A172 (cell line): ENCODE measurements around the gene BTD. TPM values are rescaled to one million over a fixed set of nuclear protein-coding genes. Genes with fewer than 3 reads are reported as not detected.

Experiments
- DNase-seq: peaks from one replicate; pipeline ENCODE4 v3.0.0-alpha.2; 2015; ENCODE audit warnings: low spot score
- total RNA-seq: library from RNA; depleted of rRNA; stranded (reverse); fragments of >200 nt; shearing (Covaris generic); gene quantifications from 2 replicates; pipeline ENCODE4 v1.2.3, GENCODE V29; 2014; rRNA removed

The BTD gene
- total RNA-seq, 1 experiment from 2014 or later, result 14.6 TPM

DNA sequence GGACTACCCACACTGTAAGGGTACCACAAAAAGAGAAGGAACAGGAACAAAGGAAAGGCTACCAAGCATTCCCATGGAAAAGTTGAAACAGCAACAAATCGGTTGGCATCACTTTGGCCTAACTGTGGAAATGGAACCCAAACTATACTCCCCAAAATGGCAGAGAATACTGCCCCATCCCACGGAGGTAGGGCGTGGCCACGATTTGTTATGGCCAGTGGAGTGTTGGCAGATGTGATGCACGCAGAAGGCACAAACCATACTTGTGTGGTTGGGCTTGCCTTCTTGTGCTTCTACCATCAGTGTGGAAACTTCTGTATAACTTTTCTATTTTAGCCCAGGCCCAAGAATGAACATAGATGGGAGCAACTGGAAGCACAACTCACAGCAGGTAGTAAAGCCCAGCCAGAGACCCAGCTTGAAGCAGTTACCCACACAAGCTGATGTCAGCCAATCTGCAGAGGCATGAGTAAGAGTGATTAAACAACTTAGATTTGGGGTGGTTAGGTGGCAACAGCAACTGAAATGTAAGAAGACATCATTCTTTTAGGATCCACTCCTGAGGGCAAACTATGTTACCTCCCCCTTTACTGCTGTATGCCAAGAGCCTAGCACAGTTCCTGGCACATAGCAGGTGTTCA lies 64.1 kb downstream of the BTD start:
- no peak for DNase-seq

GRCh38 chr3:15666277-15666676 lies 64.7 kb downstream of the BTD start:
- DNase-seq, result no peak

DNA sequence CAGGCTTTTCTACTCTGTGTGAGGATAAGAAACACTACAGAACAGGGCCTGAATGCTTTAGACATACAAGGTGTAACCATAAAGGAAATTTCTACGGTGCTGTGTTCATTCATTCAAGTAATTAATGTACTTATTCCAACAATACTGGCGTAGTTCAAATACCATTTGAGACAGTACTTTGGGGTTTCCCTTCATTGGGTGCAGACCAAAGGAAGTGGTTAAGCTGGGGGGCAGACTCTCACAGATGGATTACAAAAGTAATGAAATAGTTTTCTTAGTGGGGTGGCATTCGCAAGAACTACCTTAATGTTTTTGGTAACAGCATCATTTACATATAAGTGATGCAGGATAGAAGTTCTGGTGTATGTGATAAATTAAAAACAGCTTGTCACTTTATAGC lies 65.9 kb downstream of the BTD start:
- no peak for DNase-seq

DNA sequence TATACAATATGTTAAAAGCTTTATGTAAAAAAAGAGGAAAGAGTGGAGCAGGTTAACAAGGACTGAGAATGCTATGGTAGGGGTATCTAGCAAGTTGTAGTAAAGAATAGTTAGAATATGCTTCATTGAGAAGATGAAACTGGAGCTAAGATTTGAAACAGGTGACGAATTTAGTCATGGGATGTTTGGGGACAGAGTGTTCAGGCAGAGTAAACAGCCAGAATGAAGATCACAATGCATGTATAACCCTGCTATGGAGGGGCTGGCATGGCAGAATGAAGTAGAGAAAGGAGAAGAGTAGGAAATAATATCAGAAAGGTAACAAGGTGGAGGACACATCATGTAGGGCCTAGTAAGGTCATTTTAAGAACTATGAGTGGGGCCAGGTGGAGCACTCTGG lies 72.0 kb downstream of the BTD start:
- DNase-seq, result no peak

DNA sequence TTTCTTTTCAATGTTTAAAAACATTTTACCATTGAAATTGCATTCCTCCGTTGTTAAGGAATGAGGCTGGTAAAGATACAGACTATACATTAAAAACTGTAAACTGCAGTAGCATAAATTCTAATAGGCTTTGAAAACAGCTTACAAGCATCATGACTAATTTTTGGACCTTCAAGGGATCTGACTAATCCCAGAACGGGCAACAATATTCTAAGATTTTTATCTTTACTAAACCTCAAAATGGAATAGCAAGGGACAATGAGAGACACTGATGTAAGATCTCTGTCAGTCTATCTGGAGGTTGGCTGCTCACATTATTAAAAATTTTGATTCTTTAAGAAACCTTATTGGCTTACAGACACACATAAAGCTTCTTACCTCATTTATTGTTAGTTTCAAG lies 74.7 kb downstream of the BTD start:
- peak; percentile 19 for DNase-seq

- no peak for DNase-seq
These were observed 77.8 kb downstream of the BTD start for GRCh38 chr3:15679306-15679705.

DNA sequence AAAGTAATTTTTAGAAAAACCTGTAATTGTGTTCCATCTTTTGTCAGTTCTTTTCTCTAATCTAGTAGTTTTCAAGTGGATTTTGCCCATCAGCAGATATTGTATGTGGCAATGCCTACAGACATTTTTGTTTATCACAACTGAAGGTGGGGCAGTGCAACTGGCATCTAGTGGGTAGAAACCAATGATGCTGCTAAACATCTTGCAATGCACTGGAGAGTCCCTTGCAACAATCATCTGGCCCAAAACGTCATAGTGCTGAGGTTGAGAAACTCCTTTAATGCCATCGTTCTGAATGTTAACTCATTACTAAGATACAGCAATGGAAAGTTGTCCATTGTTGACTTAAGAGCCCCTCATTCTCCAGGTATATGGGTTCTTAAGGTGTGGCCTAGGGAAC lies 80.1 kb downstream of the BTD start:
- no peak for DNase-seq

GRCh38 chr3:15682561-15683185 lies 81.1 kb downstream of the BTD start:
- DNase-seq, result no peak

- no peak for DNase-seq
These were observed 81.7 kb downstream of the BTD start for GRCh38 chr3:15683253-15683652.

DNA sequence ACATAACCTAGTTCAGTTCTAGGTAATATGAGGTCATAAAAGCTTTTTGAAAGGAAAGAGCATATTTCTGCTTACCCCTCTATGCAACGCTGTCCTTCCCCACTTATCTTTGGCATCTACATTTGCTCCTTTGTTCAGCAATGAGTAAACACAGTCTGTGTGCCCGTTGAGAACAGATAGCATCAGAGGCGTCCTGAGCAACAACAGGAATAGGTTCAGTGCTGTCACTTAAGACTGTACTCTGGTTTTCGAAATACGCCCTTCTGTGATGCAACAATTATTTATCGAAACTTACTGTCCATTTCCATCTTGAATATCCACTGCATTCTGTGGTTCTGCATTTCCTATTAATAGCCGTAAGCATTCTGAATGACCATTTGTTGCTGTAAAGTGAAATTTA lies 84.4 kb downstream of the BTD start:
- DNase-seq, result no peak

DNA sequence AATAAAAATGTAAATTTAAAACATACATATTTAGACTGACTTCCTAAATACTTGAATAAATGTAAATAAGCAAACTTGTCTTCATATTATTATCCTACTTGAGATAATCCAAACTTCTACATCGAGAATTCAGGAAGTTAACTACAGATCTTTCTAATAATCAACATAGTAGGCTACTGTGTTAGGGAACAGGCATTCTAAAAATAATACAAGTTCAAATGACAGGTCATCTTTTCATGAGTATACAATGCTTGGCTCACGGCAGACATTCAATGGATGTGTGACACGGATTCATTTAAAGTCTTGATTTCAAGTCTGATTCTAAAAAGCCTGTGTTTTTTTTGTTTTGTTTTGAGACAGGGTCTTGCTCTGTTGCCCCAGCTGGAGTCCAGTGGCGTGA lies 88.7 kb downstream of the BTD start:
- DNase-seq, result no peak

DNA sequence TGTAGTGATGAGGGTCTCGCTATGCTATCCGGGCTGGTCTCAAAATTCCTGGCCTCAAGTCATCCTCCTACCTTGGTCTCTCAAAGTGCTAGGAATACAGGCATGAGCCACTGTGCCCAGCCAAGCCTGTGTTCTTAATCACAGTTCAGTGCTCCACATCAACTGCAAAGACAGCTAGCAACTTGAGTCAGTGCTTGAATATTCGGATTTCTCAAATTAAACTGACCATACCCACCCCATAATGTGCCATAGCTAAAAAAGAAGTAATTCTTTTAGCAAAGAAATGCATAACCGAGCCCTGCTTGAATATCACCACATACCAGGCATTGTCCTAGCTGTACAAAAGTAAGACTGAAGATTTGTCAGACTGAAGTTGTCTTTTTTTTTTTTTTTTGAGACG lies 89.2 kb downstream of the BTD start:
- DNase-seq, result no peak

- no peak for DNase-seq
These were observed 91.8 kb downstream of the BTD start for GRCh38 chr3:15693355-15693754.

DNA sequence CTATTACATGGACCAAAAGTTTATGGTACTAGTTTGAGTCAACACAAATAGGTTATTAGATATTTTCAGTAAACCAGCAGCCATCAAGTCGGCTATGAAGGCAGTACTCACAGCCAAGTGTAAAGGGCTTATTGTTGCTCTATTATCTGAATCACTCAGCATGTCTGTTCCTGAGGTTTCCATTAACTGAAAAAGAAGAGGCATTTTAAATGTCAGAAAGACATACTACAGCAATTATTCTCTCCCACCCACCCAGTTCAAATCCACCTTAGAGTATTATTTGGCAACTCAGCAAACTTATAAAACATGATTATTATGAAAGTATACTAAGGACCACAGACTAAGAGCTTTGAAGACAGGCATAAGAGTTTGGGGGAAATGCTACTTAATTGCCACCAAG lies 93.1 kb downstream of the BTD start:
- no peak for DNase-seq

Other genes with a start within 250 kb of the BTD start
- 40.8 and 48.8 TPM in 2 replicates for gene METTL6, start 174.2 kb upstream of the BTD start, total RNA-seq
- gene EAF1, start 174.1 kb upstream of the BTD start, total RNA-seq, result 19.7 and 20.7 TPM in 2 replicates
- not detected in 2 replicates for gene COLQ, start 80.0 kb upstream of the BTD start, total RNA-seq
- 35.8 and 49.2 TPM in 2 replicates for gene HACL1, start 176 bp upstream of the BTD start, total RNA-seq
- gene ANKRD28, start 196.2 kb downstream of the BTD start, total RNA-seq, result 98.4 and 125 TPM in 2 replicates